Mesenteric fat pad (tissue), 1 donor: ENCODE results near the gene DNLZ. TPM values are rescaled to one million over a fixed set of nuclear protein-coding genes. Genes with fewer than 3 reads are reported as not detected.

Source experiments
- DNase-seq: peaks from one replicate; pipeline ENCODE4 v3.0.0-alpha.2; 2020; ENCODE audit warnings: low spot score
- total RNA-seq: library from RNA; stranded (reverse); fragmentation: NEBNext Ultra II Directional; extraction: Animal tissue kit (Norgen Biotek cat#: 25700); gene quantifications from one replicate; pipeline ENCODE4 v1.2.1, GENCODE V29; 2021
- donor health status: DM: yes; HTN: yes; CAD: no.

Gene DNLZ
- total RNA-seq, 1 donor from 2014 or later: 22.6 TPM

- DNase-seq: no peak
These were observed 30.1 kb downstream of the DNLZ start for GRCh38 chr9:136333486-136333885.

- DNase-seq: no peak
These were observed 30.5 kb downstream of the DNLZ start for GRCh38 chr9:136333045-136333444.

GRCh38 chr9:136332482-136332983 is 31.0 kb downstream of the DNLZ start:
- no peak for DNase-seq

DNA sequence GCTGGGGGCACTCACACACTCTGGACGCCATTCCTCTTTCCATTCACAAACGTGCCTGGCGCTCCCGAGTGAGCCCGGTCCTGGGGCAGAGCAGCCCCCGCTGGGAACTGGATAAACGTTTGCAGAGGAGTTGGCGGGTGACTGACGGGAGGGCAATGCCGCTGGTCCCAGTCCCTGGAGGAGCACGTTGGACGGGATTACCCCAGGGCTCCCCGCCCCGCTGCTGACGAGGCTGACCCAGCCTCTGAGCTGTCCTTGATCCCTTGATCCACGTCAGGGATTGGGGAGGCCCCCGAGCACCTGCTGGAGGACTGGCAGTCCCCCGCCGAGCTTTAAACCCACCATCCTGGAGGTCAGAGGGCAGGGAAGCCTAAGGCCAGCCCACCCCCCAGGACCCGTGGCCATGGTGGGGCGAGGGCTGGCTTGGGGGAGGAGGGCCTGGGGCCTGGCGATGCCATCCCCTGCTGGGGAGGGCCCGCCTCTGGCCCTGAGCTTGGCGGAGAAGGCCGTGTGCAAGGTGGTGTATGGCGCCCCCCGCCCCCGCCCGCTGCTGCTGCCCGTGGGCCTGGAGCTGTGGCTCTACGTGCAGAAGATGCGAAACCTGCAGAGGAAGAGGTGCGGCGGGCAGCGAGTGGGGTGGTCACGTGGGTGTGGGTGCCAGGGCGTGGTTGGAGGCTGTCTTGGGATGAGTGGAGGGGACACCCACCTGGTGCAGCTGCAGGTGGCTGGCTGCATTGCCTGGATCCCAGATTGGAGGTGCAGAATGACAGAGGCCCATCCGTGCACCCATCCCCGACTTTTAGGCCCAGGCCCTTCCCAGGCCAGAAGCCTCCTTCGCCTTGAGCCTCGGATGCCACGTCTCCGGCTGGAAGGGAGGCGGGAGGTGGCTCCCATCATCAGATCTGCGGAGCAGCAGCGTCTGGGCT is 31.7 kb downstream of the DNLZ start:
- no peak for DNase-seq

GRCh38 chr9:136331030-136331429 is 32.5 kb downstream of the DNLZ start:
- no peak for DNase-seq

GRCh38 chr9:136330406-136330990 is 33.0 kb downstream of the DNLZ start:
- DNase-seq: no peak

- no peak for DNase-seq
These were observed 33.7 kb downstream of the DNLZ start for GRCh38 chr9:136329636-136330405.

DNA sequence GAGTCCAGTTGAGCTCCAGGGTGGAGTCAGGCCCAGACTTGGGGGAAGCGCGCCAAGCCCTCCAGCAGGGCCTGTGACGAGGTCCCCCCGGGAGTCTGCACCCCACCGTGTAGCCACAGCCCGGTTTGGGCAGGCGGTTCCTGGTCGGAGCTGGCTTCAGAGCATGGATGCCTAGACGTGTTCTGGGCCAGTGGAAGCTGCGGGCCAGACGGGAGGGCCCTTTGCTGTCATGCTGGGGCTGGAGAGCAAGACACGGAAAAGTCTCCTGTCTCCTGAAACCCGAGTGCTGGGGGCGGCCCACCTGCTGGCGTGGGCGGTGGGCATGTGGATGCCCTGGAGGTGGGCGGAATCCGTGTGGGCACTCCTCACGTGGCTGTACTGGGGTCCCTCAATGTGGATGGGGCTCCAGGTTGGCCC is 34.3 kb downstream of the DNLZ start:
- DNase-seq: no peak

DNA sequence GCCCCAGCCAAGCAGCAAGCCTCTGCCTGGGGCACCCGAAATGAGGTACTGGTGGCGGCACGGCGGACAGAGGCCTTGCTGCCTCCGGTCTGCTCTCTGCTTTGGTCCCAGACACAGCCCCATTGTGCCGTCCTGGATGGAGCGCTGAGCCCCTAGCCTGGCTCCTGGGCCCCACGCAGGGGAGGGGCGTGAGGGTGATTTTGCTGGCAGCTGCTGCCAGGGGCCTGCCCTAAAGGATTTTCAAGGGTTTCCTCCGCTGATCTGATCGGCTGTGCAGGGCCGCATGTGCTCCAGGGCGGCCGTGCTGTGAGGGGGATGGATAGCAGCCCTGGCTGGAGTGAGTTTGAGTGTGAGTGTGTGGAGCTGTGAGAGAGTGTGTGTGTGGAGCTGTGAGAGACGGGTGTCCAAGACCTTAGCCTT is 34.9 kb downstream of the DNLZ start:
- no peak for DNase-seq

DNA sequence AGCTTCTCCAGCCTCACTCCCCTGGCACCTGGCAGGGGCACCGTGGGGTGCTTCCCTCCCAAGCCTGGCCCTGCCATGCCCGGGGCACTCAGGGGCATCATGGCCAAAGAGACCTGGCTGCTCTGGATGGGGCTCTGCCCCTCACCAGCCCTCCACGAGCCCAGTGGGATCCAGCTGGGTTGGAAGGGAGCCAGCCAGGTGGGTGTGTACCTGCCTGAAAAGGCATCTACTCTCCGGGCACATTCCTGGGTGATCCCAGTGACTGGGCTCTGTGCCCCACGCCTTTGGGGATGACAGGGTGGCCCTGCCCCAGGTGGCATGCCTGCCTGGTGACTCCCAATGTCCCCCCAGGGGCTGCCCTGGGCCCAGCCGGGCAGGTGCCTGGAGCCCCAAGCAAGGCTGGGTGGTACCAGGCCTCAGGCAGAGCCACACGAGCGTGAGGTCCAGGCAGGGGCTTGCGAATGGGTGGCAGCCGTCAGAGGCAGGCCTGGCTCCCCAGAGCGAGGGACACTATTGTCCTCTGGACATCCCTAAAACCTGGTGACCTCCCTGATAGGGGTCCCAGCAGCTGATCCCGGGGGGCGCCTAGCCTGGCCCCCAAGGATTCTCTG is 35.4 kb downstream of the DNLZ start:
- DNase-seq: no peak

DNA sequence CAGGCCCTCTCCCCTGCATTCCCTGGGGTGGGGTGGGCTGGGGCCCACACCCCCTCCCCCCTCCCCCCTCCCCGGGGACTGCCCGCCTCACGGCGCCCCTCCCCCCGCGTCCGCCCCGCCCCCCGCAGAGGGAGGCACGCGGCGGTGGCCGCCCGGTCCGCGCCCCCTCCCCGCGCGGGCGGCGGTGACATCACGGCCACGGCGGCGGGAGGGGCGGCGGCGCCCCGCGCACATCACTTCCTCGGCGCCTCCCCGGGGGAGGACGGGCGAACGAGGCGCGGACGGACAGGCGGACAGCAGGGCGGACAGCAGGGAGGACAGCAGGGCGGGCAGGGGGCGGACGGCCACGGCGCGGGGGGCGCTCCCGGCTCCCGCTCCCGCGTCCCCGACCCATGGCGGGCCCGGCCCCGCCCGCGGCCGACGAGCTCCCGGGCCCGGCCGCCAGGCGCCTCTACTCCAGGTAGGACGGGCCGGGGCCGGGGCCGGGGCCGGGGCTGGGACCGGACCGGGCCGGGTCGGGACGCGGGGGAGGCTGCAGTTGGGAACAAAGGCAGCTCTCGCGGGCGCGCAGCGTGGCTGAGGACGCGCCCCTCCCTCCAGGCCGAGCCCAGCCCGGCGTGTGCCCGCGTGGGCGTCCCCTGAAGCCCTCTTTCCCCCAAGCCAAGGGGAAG is 36.1 kb downstream of the DNLZ start, which contains the start of gene GPSM1:
Gene GPSM1 (plus strand): TSS at position 236 of the 671 bp plus-strand sequence. CDS start 157 bp downstream, at position 393.
- DNase-seq: no peak

DNA sequence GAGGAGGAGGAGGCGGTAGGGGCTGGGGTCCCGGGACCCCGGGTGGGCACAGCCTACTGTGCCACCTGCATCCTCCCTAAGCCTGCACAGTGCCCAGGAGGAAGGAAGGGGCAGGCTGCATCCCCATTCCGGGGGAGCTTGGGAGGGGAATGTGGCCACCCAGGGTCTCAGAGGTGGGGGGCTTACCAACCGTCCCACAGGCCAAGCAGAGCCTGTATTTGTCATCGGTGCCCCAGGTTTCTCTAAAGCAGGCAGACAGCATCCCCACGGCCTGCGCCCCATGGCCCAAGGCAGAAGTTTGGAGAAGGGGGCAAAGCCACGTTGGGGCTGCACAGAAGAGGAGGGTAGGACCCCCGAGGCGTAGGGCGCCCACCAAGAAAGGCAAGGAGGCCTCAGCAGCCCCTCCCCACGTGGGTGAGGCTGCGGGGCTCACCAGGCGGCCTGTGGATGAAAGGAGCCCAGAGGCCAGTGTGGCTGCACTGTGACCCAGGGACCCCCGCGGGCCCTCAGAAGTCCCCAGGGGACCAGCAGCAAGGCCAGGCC is 36.7 kb downstream of the DNLZ start:
- DNase-seq: no peak

DNA sequence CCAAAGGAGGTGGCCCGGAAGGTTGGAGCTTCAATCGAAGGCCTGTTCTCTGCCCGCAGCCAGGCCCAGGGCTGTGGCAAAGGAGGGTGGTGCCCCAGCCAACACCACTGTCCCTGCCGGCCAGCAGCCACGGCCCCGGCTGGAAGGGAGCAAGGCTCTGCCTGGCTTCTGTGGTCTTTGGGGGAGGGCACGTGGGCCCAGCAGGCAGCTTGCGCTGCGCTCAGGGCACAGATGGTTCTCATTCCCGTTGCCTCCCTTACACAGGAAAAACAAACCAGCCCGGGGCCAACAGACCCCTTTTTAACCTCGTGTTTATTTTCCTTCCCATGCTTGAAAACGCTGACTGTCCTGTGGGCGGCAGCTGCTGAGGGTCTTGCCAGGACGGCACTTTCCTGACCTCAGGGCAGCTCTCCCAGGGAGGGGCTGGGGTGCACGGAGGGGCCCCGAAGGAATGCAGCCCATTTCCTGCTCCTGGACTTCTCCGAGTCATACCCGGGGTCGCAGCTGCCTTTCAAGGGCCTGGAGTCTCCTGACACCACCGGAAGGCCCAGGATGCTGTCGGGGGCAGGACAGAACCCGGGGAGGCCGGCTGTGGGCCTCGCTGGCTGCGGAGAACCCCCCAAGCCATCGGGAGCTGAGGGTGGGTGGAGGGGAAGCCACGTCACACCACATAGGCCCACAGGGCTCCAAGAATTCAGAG is 37.3 kb downstream of the DNLZ start:
- DNase-seq: no peak

DNA sequence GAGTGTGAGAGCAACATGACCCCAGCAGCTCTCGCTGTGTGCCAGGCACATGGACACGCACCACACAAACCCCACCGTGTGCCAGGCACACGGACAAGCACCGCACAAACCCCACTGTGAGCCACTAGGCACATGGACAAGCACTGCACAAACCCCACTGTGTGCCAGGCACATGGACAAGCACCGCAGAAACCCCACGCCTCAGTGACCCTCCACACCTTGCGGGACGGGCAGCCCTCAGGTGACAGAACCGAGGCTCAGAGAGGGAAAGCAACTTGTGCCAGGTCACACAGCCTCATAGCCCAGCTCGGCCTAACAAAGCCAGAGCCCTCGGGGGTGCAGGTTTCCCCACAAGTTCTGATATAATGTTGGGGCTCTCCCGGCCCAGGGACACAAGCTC is 38.2 kb downstream of the DNLZ start:
- DNase-seq: no peak

DNA sequence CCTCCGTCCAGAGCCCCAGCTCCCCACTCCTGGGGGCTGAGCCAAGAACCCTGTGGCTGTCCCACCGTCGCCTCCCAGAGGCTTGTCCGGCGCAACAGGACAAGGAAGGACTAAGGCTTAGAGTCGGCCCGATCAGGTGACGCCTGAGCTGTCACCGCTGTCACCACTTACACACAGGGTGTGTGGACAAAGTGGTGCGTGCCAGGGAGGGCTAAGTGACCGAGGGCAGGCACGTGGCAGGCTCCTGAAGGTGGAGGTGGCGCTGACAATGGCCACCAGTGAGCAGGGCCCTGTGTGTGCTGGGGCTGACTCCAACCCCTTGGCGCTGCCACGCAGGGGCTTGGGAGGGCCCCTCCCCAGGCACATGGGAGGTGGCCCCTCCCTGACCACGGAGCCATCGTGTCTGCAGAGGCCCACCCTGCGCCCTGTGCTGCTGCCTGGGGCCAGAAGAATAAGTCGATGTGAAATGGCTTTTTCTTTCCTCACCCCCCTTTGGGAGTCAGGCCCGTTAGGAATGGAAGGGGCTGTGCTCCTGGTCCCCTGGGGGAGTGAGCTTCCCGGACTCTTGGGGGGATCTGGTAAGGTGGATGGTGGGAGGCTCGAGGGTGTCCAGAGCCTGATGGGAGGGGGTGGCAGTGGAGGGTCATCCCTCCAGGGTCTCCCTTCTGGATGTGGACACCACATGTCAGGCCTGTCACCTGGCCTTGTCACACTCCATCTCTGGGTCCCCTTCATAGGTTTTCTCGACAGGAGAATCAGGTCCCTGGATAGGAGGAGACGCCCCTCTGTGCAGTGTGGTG is 38.8 kb downstream of the DNLZ start:
- DNase-seq: no peak

- no peak for DNase-seq
These were observed 40.2 kb downstream of the DNLZ start for GRCh38 chr9:136323371-136323789.

DNA sequence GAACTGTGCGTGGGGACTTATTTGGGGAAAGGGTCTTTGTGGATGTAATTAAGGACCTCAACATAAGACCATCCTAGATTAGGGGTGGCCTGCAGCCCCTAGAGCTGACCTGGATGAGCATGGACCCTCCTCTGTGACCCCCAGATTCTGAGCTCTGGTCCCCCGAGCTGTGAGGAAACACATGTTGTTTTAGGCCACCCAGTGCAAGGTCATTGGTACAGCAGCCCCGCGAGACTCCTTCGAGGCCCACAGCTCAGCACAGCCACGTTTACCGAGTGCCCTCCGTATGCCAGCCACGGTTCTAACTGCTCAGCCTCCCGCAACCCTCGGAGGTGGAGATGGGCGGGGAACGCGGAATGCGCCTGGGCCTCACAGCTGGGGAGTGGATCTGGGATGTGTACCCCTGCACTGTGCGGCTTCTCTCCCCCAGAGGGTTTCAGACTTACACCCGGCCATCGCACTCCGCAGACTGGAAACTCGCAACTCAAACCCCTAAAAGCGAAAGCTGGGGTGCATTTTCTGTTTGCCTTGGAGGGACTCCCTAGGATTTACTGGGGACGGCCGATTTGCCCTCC is 40.7 kb downstream of the DNLZ start:
- DNase-seq: no peak

DNA sequence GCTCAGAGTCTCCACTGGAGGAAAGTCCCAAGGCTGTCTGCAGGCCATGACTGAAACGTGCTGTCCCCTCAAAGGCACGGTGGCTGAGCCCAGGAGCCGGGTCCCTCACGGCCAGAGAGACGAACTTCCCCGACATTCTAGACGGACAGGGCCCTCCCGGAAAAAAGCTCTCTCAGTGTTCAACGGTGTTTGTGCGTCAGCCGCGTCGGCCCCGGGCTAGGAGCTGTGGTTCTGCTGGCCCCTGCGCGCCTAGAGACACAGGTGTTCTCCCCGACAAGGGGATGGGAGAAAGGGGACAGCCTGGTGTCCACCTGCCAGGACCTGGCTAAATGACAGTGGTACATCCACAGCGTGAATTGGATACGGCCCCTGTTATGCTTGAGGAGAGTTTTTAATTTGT is 42.0 kb downstream of the DNLZ start:
- DNase-seq: no peak
